HUES48 (cell line): ENCODE results near the gene STMND1.

Experiments used
- H3K27ac ChIP-seq: one replicate; pipeline ENCODE4 v1.7.0; 2013; ENCODE audit warnings: low read depth, low read length, inconsistent platforms
- H3K27me3 ChIP-seq: 2 replicates; pipeline ENCODE4 v1.6.1; 2013; ENCODE audit warnings: mild to moderate bottlenecking, low read length; ENCODE audit not compliant: control insufficient read depth, insufficient read depth
- H3K36me3 ChIP-seq: 2 replicates; pipeline ENCODE4 v1.6.1; 2013; ENCODE audit warnings: low read length; ENCODE audit not compliant: control insufficient read depth, insufficient read depth
- H3K4me1 ChIP-seq: 2 replicates; pipeline ENCODE4 v1.6.1; 2013; ENCODE audit warnings: mild to moderate bottlenecking, low read length; ENCODE audit not compliant: control insufficient read depth, insufficient read depth
- H3K4me3 ChIP-seq: 2 replicates; pipeline ENCODE4 v1.5.1; 2013; ENCODE audit warnings: mild to moderate bottlenecking, low read depth, low read length
- H3K9ac ChIP-seq: 2 replicates; pipeline ENCODE4 v1.6.1; 2013; ENCODE audit warnings: mild to moderate bottlenecking, low read depth, low read length, moderate library complexity
- H3K9me3 ChIP-seq: 2 replicates; pipeline ENCODE4 v1.6.1; 2013; ENCODE audit warnings: low read length; ENCODE audit not compliant: control insufficient read depth, insufficient read depth

STMND1 gene

GRCh38 chr6:17097982-17098381 lies 3.9 kb upstream of the STMND1 start:
- Histone ChIP-seq H3K4me3 (no peak overlapping the region), H3K9me3 (no peaks in the 10 kb centered on the region), H3K36me3 (no peaks in the 10 kb centered on the region), H3K9ac (no peak overlapping the region), H3K4me1 (peaks cover 8% of the 10 kb centered on the region; the same call in 1 of the 2 replicates), H3K27me3 (peaks cover 35% of the 10 kb centered on the region), H3K27ac (no peak overlapping the region)

- Histone ChIP-seq H3K27me3 (peaks cover 39% of the 10 kb centered on the region), H3K36me3 (no peaks in the 10 kb centered on the region), H3K9me3 (no peaks in the 10 kb centered on the region), H3K27ac (peak overlapping the region; percentile 8), H3K4me3 (no peak overlapping the region), H3K9ac (no peak overlapping the region), H3K4me1 (peaks cover 8% of the 10 kb centered on the region; the same call in 1 of the 2 replicates)
These were observed 3.3 kb upstream of the STMND1 start for GRCh38 chr6:17098538-17098937.

- H3K27ac ChIP-seq: no peak overlapping the region
- H3K9ac ChIP-seq: no peak overlapping the region
- H3K27me3 ChIP-seq: peaks cover 39% of the 10 kb centered on the region
- H3K4me3 ChIP-seq: no peak overlapping the region
- H3K9me3 ChIP-seq: no peaks in the 10 kb centered on the region
- H3K4me1 ChIP-seq: peaks cover 8% of the 10 kb centered on the region; the same call in 1 of the 2 replicates
- H3K36me3 ChIP-seq: no peaks in the 10 kb centered on the region
These were observed 2.3 kb upstream of the STMND1 start for GRCh38 chr6:17099401-17100059.

DNA sequence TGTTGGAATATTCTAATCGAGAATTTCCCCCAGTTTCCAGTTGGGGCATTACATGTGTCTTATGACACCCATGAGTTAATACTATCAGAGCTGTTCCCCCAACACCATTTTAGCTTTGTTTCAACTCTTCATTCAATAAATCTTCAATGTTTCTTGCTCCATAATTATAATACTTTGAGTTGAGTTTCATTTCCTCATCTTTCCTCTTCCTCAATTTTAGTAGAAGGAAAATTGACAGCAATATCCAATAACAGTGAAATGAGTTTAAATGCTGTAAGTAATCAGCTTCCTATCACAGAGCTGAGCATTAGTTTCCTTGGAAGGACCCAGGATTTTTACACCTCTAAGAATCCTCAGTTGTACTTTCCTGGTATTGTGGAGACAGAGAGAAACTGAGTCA lies 1.0 kb upstream of the STMND1 start:
- Histone ChIP-seq H3K27ac (no peak overlapping the region), H3K4me3 (no peak overlapping the region), H3K36me3 (no peaks in the 10 kb centered on the region), H3K4me1 (peaks cover 8% of the 10 kb centered on the region; the same call in 1 of the 2 replicates), H3K9me3 (no peaks in the 10 kb centered on the region), H3K9ac (no peak overlapping the region), H3K27me3 (peaks cover 39% of the 10 kb centered on the region)

- H3K27ac ChIP-seq: no peak overlapping the region
- H3K9ac ChIP-seq: peak overlapping the region; percentile 18; the same call in 1 of the 2 replicates
- H3K4me3 ChIP-seq: peak overlapping the region; percentile 68
- H3K4me1 ChIP-seq: peaks cover 8% of the 10 kb centered on the region; the same call in 1 of the 2 replicates
- no peaks in the 10 kb centered on the region for H3K9me3 ChIP-seq
- no peaks in the 10 kb centered on the region for H3K36me3 ChIP-seq
- peaks cover 39% of the 10 kb centered on the region for H3K27me3 ChIP-seq
These were observed 514 bp downstream of the STMND1 start for GRCh38 chr6:17102258-17102870.

DNA sequence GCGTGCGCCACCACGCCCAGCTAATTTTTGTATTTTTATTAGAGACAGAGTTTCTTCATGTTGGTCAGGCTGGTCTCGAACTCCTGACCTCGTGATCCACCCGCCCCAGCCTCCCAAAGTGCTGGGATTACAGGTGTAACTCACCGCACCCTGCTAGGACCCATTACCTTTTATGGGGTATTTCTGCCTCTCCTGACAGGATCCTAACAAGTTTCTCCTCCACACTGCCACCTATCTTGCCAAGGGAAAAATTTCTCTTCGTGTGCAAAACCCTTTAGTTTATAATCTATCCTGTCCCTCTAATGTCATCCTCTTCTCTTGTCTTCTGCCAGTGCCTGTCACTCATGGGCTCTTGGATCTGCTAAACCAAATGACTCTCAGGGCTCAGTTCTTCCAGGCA lies 1.9 kb downstream of the STMND1 start:
- Histone ChIP-seq H3K27me3 (peaks cover 39% of the 10 kb centered on the region), H3K4me3 (no peak overlapping the region), H3K27ac (no peak overlapping the region), H3K4me1 (peaks cover 5% of the 10 kb centered on the region; the same call in 1 of the 2 replicates), H3K9me3 (no peaks in the 10 kb centered on the region), H3K36me3 (no peaks in the 10 kb centered on the region), H3K9ac (no peak overlapping the region)

GRCh38 chr6:17107863-17108262 lies 6.0 kb downstream of the STMND1 start:
- Histone ChIP-seq H3K36me3 (no peaks in the 10 kb centered on the region), H3K9me3 (no peaks in the 10 kb centered on the region), H3K4me1 (no peaks in the 10 kb centered on the region), H3K27me3 (peaks cover 5% of the 10 kb centered on the region), H3K27ac (no peak overlapping the region), H3K4me3 (no peak overlapping the region), H3K9ac (no peak overlapping the region)

- H3K9me3 ChIP-seq: no peaks in the 10 kb centered on the region
- no peaks in the 10 kb centered on the region; the same call in 1 of the 2 replicates for H3K4me1 ChIP-seq
- H3K36me3 ChIP-seq: no peaks in the 10 kb centered on the region
- no peak overlapping the region for H3K27ac ChIP-seq
- H3K4me3 ChIP-seq: no peak overlapping the region
- no peaks in the 10 kb centered on the region for H3K27me3 ChIP-seq
- no peak overlapping the region for H3K9ac ChIP-seq
These were observed 13.6 kb downstream of the STMND1 start for GRCh38 chr6:17115251-17116116.

- Histone ChIP-seq H3K36me3 (no peaks in the 10 kb centered on the region), H3K4me1 (no peaks in the 10 kb centered on the region; the same call in 1 of the 2 replicates), H3K27ac (no peak overlapping the region), H3K4me3 (no peak overlapping the region), H3K9me3 (no peaks in the 10 kb centered on the region), H3K9ac (no peak overlapping the region), H3K27me3 (no peaks in the 10 kb centered on the region)
These were observed 14.2 kb downstream of the STMND1 start for GRCh38 chr6:17116117-17116440.

GRCh38 chr6:17120019-17120418 lies 18.2 kb downstream of the STMND1 start:
- no peak overlapping the region for H3K4me3 ChIP-seq
- no peaks in the 10 kb centered on the region for H3K27me3 ChIP-seq
- no peak overlapping the region for H3K9ac ChIP-seq
- no peaks in the 10 kb centered on the region for H3K36me3 ChIP-seq
- H3K27ac ChIP-seq: no peak overlapping the region
- no peaks in the 10 kb centered on the region for H3K9me3 ChIP-seq
- H3K4me1 ChIP-seq: peaks cover 4% of the 10 kb centered on the region; the same call in 1 of the 2 replicates

DNA sequence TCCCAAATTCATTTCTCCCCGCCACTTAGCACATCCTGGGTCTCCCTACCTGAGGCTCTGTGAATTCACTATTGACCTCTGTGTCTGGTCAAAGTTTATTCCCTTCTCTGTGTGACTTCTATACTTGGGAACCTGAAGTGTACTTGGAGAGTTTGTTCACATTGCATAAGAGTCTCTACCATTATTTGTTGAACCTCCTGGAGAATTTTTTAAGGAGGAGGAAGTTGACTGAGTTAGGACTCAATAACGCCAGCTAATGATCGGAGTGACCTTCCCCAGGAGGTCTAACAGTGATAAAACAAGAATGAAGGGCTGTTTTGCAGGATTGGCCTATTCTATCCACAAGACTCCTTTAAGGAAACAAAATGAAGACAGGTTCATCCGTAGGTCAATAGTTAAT lies 23.6 kb downstream of the STMND1 start:
- Histone ChIP-seq H3K4me1 (peaks cover 10% of the 10 kb centered on the region), H3K9me3 (no peaks in the 10 kb centered on the region), H3K9ac (no peak overlapping the region), H3K27ac (no peak overlapping the region), H3K27me3 (no peaks in the 10 kb centered on the region), H3K4me3 (no peak overlapping the region), H3K36me3 (no peaks in the 10 kb centered on the region)
